ENCODE data around the gene GOLGA8T.
"Not testable (repeated sequence)": the region's sequence is repeated elsewhere in the genome, so short reads cannot be mapped to it uniquely, and the experiment has no call there.

GOLGA8T gene

GRCh38 chr15:30134751-30135150, at the start of gene GOLGA8T:
Gene GOLGA8T (plus strand): TSS chr15:30135051. CDS start chr15:30135149, 98 bp downstream.
- DNase-seq (ENCODE audit: low spot score): not testable (repeated sequence)

DNA sequence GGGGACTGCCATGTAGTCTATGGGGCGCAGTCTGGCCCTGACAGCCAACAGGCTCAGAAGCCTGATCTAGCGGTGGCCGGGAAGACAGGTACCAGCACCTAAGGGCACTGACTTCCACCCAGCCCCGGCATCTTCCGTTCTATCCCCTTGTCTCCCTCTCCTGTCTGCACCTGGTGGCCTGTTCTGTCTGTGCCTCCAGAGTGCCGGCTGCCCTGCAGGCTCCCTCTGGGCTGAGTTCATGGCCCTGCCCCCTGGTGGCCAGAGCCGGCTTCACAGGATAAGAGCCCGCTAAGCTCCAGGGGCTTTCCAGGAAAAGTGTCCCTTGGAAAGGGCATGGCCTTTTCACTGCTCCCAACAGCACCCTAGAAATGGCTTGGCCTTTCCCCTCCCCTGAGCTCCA, 37.0 kb upstream of the GOLGA8T start:
- DNase-seq (ENCODE audit: low spot score): not testable (repeated sequence)

DNA sequence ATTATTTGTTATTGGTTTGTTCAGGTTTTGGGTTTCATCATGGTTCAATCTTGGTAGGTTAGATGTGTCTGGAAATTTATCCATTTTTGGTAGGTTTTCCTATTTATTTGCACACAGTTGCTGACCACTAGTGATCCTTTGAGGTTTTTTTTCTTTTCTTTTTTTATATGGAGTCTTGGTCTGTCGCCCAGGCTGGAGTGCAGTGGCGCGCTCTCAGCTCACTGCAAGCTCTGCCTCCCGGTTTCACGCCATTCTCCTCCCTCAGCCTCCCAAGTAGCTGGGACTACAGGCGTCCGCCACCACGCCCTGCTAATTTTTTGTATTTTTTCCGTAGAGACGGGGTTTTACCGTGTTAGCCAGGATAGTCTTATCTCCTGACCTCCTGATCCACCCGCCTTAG, 32.0 kb upstream of the GOLGA8T start:
- DNase-seq (ENCODE audit: low spot score): not testable (repeated sequence)

DNA sequence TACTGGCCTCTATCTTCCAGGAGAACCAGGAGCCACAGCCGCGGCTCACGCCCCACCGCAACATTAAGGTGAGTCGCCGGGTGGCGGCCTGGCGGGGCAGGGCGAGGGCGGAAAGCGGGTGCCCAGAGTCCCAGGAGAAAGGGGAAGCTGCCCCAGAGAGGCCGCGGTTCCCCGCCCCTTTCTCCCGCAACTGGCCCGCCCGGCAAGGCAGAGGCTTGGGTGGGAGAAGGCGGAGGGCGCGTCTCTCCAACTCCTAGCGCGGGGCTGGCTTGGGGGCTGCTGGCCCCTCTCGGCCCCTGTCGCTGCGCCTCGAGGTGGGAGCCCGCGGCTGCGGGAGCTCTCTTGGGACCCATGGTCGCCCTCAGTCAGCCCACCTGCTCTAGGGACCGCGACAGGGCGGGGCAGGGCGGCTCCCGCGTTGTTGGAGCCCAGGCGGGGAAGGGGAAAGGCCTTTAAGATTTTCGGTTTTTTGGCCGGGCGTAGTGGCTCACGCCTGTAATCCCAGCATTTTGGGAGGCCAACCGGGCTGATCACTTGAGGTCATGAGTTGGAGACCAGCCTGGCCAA, 30.8 kb upstream of the GOLGA8T start:
- not testable (repeated sequence) for DNase-seq (ENCODE audit: low spot score)

- not testable (repeated sequence) for DNase-seq (ENCODE audit: low spot score)
These were observed 24.3 kb upstream of the GOLGA8T start for GRCh38 chr15:30110591-30110990.

- DNase-seq (ENCODE audit: low spot score): not testable (repeated sequence)
These were observed 4.8 kb upstream of the GOLGA8T start for GRCh38 chr15:30130066-30130465.

DNA sequence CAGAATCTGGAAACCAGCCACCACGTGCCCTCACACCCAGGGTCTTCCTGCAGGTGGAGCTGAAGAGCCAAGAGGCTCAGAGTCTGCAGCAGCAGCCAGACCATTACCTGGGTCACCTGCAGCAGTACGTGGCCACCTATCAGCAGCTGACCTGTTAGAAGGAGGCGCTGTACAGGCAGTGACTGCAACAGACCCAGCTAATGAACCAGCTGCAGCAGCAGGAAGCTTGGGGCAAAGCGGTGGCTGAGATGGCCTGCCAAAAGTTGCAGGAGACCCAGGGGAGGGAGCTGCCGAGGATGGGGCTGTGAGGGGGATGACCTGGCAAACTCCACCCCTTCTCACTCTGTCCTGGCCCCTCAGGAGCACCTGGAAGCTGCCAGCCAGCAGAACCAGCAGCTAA, 8.4 kb downstream of the GOLGA8T start:
- DNase-seq (ENCODE audit: low spot score): not testable (repeated sequence)

DNA sequence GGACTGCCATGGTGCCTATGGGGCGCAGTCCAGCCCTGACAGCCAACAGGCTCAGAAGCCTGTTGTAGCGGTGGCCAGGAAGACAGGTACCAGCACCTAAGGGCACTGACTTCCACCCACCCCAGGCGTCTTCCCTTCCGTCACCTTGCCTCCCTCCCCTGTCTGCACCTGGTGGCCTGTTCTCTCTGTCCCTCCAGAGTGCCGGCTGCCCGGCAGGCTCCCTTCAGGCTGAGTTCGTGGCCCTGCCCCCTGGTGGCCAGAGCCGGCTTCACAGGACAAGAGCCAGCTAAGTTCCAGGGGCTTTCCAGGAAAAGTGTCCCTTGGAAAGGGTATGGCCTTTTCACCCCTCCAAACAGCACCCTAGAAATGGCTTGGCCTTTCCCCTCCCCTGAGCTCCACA, 15.0 kb downstream of the GOLGA8T start:
- not testable (repeated sequence) for DNase-seq (ENCODE audit: low spot score)

GRCh38 chr15:30162479-30163357, 27.9 kb downstream of the GOLGA8T start:
- DNase-seq (ENCODE audit: low spot score): not testable (repeated sequence)

GRCh38 chr15:30163759-30164158, 28.9 kb downstream of the GOLGA8T start:
- DNase-seq (ENCODE audit: low spot score): not testable (repeated sequence)

- DNase-seq (ENCODE audit: low spot score): not testable (repeated sequence)
These were observed 29.4 kb downstream of the GOLGA8T start for GRCh38 chr15:30164257-30164656.

GRCh38 chr15:30167403-30167802, 32.6 kb downstream of the GOLGA8T start:
- DNase-seq (ENCODE audit: low spot score): not testable (repeated sequence)

DNA sequence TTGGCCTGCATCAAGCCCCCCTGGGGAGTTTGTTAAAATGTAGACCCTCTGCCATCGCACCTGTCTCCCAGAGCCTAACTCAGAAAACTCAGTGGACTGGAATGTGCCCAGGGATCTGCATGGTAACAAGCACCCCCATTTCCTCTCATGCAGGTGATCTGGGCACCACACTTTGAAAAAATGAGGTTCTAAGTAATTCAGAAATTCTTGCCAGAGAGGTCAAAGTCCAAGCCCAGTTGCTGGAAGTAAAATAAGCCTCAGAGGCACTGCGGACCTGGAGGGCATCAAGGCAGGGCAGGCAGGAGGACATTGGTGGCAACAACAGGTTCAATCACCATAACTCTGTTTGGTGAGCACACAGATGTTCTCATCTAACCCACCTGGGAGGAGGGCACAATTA, 33.0 kb downstream of the GOLGA8T start:
- not testable (repeated sequence) for DNase-seq (ENCODE audit: low spot score)

- DNase-seq (ENCODE audit: low spot score): not testable (repeated sequence)
These were observed 36.6 kb downstream of the GOLGA8T start for GRCh38 chr15:30171452-30171851.

DNA sequence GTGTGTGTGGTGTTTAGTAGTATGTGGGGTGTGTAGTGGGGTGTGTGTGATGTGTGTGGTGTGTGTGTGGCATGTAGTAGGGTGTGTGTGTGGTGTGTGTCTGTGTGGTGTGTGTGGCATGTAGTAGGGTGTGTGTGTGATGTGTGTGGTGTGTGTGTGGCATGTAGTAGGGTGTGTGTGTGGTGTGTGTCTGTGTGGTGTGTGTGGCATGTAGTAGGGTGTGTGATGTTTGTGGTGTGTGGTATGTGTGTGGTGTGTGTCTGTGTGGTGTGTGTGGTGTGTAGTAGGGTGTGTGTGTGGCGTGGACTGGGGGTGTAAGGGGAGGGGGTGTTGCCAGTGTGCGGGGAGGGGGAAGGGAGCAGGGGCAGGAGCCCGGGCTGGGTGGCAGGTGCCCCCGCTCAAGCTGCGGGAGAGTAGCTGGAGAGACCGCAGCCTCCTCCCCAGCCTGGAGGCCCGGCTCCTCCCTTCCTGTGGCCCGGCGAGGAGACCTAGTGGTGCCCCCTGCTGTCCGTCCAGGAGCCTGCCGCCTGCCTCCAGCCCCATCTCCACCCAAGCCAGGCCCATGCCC, 38.3 kb downstream of the GOLGA8T start:
- peak; percentile 0 for DNase-seq (ENCODE audit: low spot score)

DNA sequence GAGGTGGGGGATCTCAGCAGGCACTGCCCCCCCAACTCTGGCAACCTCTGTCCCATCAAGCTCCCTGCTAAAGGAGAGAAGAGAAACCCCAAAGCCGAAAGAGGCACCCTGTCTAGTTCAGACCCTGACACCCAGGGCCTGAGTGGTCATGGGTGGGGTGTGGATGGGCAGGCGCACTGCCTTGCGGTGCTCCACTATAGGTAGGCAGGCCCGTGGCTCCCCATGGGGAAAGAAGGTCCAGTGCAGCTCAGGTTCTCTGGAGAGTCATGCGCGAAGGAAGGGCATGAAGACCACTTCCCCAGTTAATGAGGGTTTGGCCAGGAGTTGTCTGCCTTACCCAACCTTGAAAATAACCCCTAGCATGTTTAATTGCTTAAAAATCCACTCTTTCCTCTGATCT, 40.4 kb downstream of the GOLGA8T start:
- not testable (repeated sequence) for DNase-seq (ENCODE audit: low spot score)

DNA sequence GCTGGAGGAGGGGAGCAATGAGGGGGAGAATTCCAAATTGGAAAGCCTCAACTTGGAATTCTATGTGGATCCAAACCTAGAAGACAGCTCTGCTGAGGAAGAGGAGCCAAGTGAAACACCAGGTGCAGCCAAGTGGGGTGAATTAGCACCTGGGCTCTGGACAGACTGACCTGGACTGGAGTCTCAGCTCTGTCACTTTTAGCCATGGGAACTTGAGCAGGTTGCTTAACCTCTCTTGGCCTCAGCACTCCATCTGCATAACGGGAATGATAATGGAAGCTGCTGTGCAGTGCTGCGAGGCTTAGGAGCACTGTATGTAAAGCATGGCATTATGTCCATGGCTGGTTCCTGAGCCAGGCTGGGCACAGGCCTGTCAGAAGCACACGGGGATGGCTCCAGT, 41.8 kb downstream of the GOLGA8T start:
- not testable (repeated sequence) for DNase-seq (ENCODE audit: low spot score)

DNA sequence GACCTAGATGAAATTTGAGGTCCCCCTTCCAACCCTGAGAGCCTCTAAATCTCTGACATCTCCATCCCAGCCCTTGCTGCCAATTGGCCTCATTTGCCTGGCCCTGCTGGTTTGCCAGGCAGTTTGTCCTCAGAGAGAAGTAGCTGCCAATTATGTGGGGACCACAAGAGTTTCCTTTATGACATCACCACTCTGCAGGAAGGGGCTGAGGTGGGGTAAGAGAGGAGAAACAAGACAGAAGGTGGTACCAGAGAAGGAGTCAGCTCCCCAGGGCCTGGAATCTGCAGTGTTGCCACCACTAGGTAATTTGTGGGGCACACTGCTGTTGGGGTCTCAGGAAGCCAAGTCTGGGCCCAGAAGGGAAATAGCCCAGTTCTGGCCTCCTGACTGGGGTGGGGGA, 45.0 kb downstream of the GOLGA8T start:
- not testable (repeated sequence) for DNase-seq (ENCODE audit: low spot score)

GRCh38 chr15:30185495-30185894, 50.6 kb downstream of the GOLGA8T start:
- DNase-seq (ENCODE audit: low spot score): not testable (repeated sequence)

GRCh38 chr15:30187429-30187828, 52.6 kb downstream of the GOLGA8T start:
- not testable (repeated sequence) for DNase-seq (ENCODE audit: low spot score)

- not testable (repeated sequence) for DNase-seq (ENCODE audit: low spot score)
These were observed 54.9 kb downstream of the GOLGA8T start for GRCh38 chr15:30189754-30190153.

GRCh38 chr15:30191143-30191542, 56.3 kb downstream of the GOLGA8T start:
- DNase-seq (ENCODE audit: low spot score): not testable (repeated sequence)

DNA sequence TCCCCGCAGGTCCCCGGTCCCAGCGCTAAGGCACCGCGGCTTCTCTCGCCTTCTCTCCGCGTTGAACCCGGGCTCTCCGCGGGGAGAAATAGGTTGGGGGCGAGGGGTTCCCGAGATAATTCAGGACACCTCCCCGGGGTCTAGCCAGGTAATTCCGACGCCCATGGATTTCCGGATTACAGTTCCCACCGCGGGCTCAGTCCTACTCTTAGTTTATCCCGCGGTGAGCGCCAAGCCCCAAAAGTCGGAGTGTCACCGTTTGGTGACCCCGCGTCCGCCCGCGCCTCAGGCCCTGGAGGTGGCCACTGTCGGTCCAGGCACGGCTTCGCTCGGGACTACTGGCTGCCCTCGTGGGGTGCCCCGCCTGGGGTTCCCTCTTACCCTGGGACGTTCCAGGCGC, 56.8 kb downstream of the GOLGA8T start:
- DNase-seq (ENCODE audit: low spot score): not testable (repeated sequence)

Measured in hematopoietic multipotent progenitor cell treated with erythropoietin and hydrocortisone succinate and interleukin-3 and kit ligand, for 15 days (in vitro differentiated cells).